Cardiac muscle cell (in vitro differentiated cells and primary cell): ENCODE measurements around the gene KMT2A. TPM values are rescaled to one million over a fixed set of nuclear protein-coding genes. Genes with fewer than 3 reads are reported as not detected.

ENCODE experiments used
- DNase-seq, 2 donors: peaks; one replicate each; pipeline versions ENCODE4 v3.0.0 to v3.0.0-alpha.2; 2010 to 2017; ENCODE audit warnings: low read depth in 1 of 2, low spot score in 1 of 2
- H3K27ac ChIP-seq: fragments of 200-600 bp; sonication (generic); 2 replicates; pipeline ENCODE4 v1.5.1; 2016
- H3K27me3 ChIP-seq: fragments of 200-600 bp; sonication (generic); 2 replicates; pipeline ENCODE4 v1.6.0; 2016; ENCODE audit warnings: control low read depth
- H3K36me3 ChIP-seq: fragments of 200-600 bp; sonication (generic); 2 replicates; pipeline ENCODE4 v1.5.1; 2016; ENCODE audit warnings: control low read depth
- H3K4me1 ChIP-seq: fragments of 200-600 bp; sonication (generic); 2 replicates; pipeline ENCODE4 v1.8.1; 2017; ENCODE audit warnings: low read depth, mild to moderate bottlenecking, mixed run types
- H3K4me3 ChIP-seq: fragments of 200-600 bp; sonication (generic); 2 replicates; pipeline ENCODE4 v1.5.1; 2016; ENCODE audit warnings: mild to moderate bottlenecking
- H3K9me3 ChIP-seq: fragments of 200-600 bp; sonication (generic); 2 replicates; pipeline ENCODE4 v1.5.1; 2017; ENCODE audit warnings: low read depth, mild to moderate bottlenecking, control low read depth
- polyA plus RNA-seq: library from polyadenylated mRNA; unstranded; fragments of >200 nt; fragmentation: Nextera tagmentation; extraction: Ambion mirVana; gene quantifications from 2 replicates; pipeline ENCODE4 v1.2.1, GENCODE V29; 2016
- total RNA-seq: library from RNA; depleted of rRNA; stranded (reverse); fragments of >200 nt; gene quantifications from 2 replicates; pipeline ENCODE4 v1.2.3, GENCODE V29; 2016
- TF ChIP-seq, protein P1 (sequence below): IDR thresholded peaks from 2 replicates; pipeline ENCODE4 v1.5.1; 2012; ENCODE audit warnings: low read depth, mild to moderate bottlenecking, low read length

Gene KMT2A
- total and polyA plus RNA-seq, 2 experiments from 2014 or later = 28.0 to 48.2 TPM

DNA sequence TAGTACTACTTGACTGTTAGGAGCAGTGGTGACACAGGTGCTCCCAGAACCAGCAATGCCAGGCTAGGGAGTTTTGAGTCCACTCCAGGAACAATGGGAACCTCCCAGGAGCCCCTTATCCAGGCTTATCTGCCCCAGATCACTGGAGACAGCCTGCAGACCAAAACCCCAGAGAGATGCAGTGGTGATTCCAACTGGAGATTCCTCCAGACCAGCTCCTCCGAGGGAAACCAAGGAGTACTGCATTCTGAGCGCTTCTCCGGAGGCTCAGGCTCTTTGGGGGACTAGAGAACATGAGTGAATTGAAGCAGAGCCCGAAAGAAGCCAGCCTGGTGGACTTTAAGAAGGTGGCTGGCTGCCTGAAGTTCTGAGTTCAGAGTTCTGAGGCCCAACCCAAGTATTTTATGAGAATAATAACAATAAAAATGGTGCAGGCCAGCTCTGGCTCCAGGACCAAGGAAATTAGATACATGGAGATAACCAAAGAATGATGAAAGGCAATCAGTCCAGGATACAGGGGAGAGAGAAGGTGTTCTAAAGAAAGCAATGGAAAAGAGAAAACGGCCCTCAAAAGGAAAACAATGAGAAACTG lies 93.4 kb downstream of the KMT2A start:
- TF ChIP-seq, protein P1, sequence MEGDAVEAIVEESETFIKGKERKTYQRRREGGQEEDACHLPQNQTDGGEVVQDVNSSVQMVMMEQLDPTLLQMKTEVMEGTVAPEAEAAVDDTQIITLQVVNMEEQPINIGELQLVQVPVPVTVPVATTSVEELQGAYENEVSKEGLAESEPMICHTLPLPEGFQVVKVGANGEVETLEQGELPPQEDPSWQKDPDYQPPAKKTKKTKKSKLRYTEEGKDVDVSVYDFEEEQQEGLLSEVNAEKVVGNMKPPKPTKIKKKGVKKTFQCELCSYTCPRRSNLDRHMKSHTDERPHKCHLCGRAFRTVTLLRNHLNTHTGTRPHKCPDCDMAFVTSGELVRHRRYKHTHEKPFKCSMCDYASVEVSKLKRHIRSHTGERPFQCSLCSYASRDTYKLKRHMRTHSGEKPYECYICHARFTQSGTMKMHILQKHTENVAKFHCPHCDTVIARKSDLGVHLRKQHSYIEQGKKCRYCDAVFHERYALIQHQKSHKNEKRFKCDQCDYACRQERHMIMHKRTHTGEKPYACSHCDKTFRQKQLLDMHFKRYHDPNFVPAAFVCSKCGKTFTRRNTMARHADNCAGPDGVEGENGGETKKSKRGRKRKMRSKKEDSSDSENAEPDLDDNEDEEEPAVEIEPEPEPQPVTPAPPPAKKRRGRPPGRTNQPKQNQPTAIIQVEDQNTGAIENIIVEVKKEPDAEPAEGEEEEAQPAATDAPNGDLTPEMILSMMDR = no peak
- Histone ChIP-seq H3K27me3 (no peaks in the 10 kb centered on the region), H3K27ac (no peak overlapping the region), H3K9me3 (no peaks in the 10 kb centered on the region), H3K4me1 (no peaks in the 10 kb centered on the region), H3K36me3 (no peaks in the 10 kb centered on the region), H3K4me3 (peak overlapping the region; percentile 97)
- no peak for DNase-seq

DNA sequence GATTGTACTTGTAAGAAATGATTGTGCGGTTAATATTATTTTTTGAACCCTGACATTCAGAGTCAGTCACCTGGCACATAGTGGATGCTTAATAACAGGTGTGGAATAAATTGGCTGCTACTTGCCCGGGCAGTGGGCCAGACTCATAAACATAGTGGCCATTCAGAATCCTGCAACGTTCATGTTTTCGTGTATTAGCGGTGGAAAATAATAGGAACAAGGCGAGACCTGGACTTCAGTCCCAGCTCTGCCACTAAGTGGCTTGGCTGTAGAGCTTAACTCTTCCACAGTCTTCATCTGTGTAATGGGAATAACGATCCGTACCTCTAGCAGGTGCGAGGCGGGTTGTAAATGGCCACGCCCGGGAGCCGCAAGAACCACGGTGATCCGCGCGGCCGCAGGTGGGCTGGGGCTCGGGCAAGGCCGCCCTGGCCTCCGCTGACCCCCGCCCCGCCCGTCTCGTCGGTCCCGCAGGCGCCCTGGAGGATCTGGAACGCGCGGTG lies 93.9 kb downstream of the KMT2A start:
- TF ChIP-seq, protein P1 = no peak
- H3K9me3 ChIP-seq = no peaks in the 10 kb centered on the region
- no peaks in the 10 kb centered on the region for H3K36me3 ChIP-seq
- DNase-seq = no peak
- peak overlapping the region; percentile 97 for H3K4me3 ChIP-seq
- H3K4me1 ChIP-seq = no peaks in the 10 kb centered on the region
- H3K27me3 ChIP-seq = no peaks in the 10 kb centered on the region
- H3K27ac ChIP-seq = peak overlapping the region; percentile 69

DNA sequence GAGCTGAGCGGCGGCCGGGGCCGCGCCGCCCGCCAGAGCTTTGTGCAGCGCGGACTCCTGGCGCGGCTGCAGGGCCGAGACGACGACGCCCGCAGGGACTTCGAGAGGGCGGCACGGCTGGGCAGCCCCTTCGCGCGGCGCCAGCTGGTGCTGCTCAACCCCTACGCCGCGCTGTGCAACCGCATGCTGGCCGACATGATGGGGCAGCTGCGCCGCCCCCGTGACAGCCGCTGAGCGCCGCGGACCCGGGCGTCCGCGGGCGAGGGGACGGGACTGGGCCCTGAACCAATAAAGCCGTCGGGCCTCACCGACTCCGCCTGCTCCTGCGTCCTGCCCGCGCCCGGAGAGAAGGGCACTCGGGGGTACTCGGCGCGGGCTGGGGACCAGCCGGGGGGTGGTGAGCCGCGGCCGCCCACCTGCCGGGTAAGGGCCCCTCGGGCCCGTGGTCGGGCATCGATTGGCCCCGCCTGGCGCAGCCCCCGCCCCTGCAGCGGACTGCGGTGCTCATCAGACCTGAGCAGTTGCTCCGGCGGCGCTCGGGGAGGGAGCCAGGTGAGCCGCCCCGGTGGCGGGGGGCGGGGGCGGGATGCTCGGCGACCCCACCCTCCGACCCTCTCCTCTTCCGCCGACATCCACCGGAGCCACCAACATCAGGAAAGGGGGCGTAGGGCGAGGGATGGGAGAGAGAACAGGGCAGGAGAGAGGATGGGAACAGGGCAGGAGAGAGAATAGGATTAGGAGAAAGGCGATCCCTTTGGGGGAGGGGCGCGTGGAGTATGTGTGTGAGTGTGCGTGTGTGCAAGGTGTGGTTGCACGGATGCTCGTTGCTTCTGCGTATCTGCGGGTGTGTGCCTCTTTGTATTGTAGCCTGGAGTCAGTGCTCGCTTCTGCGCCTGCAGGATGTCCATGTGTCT lies 94.6 kb downstream of the KMT2A start, which contains the start of gene TMEM25:
TSS of gene TMEM25 (plus strand) at position 510 of the 914 bp plus-strand sequence. CDS start 610 bp downstream, outside the sequence.
- H3K27me3 ChIP-seq = no peaks in the 10 kb centered on the region
- peak within 1 kb of the TSS; percentile 97 for H3K4me3 ChIP-seq
- H3K4me1 ChIP-seq = no peaks in the 10 kb centered on the region
- H3K36me3 ChIP-seq = no peaks in the 10 kb centered on the region
- peak; percentile 34 to 82 for DNase-seq
- H3K27ac ChIP-seq = peak within 1 kb of the TSS; percentile 69
- TF ChIP-seq, protein P1 = no peak
- no peaks in the 10 kb centered on the region for H3K9me3 ChIP-seq

DNA sequence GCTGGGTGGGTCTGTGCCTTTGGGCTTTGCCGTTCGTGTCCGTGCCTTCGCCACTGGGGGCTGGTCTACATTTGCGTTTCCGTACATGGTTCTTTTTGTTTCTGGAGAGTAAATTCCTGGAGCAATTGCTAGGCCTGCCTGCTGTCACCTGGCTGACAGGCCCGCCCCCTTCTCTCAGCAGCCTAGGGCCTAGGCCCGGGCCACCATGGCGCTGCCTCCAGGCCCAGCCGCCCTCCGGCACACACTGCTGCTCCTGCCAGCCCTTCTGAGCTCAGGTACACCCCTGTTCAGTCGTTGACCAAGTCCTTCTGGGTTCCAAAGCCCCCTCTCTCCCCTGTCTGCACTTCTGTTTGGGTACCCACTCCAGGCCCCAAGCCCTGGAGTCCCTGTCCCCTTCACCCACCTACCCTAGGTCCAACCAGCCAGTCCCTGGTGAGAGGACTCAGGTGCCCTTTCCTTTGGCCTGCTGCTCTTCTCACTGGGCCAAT lies 95.3 kb downstream of the KMT2A start:
- Histone ChIP-seq H3K9me3 (no peaks in the 10 kb centered on the region), H3K4me1 (no peaks in the 10 kb centered on the region), H3K27me3 (no peaks in the 10 kb centered on the region), H3K36me3 (no peaks in the 10 kb centered on the region), H3K4me3 (peak overlapping the region; percentile 97), H3K27ac (peak overlapping the region; percentile 57)
- TF ChIP-seq, protein P1 = no peak
- DNase-seq = no peak

DNA sequence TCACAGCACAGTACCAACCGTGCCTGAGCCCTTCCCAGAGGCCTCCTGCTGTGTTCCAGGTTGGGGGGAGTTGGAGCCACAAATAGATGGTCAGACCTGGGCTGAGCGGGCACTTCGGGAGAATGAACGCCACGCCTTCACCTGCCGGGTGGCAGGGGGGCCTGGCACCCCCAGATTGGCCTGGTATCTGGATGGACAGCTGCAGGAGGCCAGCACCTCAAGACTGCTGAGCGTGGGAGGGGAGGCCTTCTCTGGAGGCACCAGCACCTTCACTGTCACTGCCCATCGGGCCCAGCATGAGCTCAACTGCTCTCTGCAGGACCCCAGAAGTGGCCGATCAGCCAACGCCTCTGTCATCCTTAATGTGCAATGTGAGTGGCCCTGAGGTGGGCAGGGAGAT lies 95.8 kb downstream of the KMT2A start:
- peak overlapping the region; percentile 97 for H3K4me3 ChIP-seq
- H3K27ac ChIP-seq = peak overlapping the region; percentile 57
- TF ChIP-seq, protein P1 = no peak
- H3K4me1 ChIP-seq = no peaks in the 10 kb centered on the region
- no peaks in the 10 kb centered on the region for H3K27me3 ChIP-seq
- no peaks in the 10 kb centered on the region for H3K36me3 ChIP-seq
- DNase-seq = no peak
- no peaks in the 10 kb centered on the region for H3K9me3 ChIP-seq
